DND-41 (cell line): ENCODE results near the gene RABAC1.

Source experiments
- CTCF ChIP-seq: IDR thresholded peaks from 2 replicates; pipeline ENCODE4 v1.5.1; 2012; ENCODE audit warnings: borderline replicate concordance, low read length, moderate library complexity, mild to moderate bottlenecking; ENCODE audit not compliant: poor library complexity, severe bottlenecking; ENCODE audit errors: extremely low read depth
- EZH2 ChIP-seq: IDR thresholded peaks from 3 replicates; pipeline ENCODE4 v1.6.1; 2012; ENCODE audit warnings: borderline replicate concordance, low read depth, mild to moderate bottlenecking, moderate library complexity, low read length, inconsistent platforms; ENCODE audit not compliant: severe bottlenecking

DNA sequence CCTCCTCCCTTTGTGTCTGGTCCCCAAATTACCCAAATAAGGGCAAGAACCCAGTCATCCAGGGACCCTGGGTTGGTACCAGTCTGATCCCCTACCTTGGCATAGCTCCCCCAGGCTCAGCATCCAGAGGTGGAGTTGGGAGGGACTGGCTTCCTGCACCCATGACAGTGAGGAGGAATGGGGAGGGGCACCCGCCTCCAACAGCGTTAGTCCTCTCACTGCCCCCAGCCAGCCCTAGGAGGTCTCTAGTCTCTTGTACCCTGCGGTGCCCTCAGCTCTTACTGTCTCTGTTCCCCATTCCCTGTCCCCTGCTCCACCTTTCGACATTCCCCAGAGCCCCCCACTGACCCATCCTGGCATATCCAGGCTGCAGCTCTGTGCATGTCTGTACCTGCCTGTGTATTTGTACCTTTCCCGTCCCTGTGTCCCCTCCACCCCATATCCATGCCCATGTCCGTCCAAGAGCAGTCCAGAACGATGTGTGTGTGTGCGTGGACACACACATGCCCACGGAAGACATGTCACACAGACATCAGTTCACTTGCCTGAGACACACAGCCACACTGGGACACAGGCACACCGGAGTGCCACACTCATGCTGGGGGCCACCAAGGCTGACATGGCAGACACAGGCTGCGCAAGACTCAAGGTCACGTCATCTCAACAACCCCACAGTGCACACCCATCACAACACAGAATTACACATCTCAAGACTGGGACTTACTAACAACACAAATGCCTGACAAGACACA, 48.7 kb downstream of the RABAC1 start:
- TF ChIP-seq CTCF: no peak
- TF ChIP-seq EZH2: no peak
